Duodenal mucosa (tissue), 2 donors: Measurements from ENCODE around the gene XCR1.

Experiments
- H3K27ac ChIP-seq: one replicate; pipeline ENCODE4 v1.7.0; 2013; ENCODE audit warnings: low read depth, low read length
- H3K27me3 ChIP-seq, 2 donors: one replicate each; pipeline ENCODE4 v1.7.0; 2013; ENCODE audit warnings: low read length in 2 of 2, control low read depth in 1 of 2; ENCODE audit not compliant: insufficient read depth in 2 of 2, control insufficient read depth in 1 of 2
- H3K36me3 ChIP-seq, 2 donors: one replicate each; pipeline ENCODE4 v1.7.0; 2013; ENCODE audit warnings: low read length in 2 of 2, control low read depth in 1 of 2; ENCODE audit not compliant: insufficient read depth in 2 of 2, control insufficient read depth in 1 of 2
- H3K4me1 ChIP-seq, 2 donors: one replicate each; pipeline ENCODE4 v1.7.0; 2013; ENCODE audit warnings: low read length in 2 of 2, control low read depth in 1 of 2; ENCODE audit not compliant: insufficient read depth in 2 of 2, control insufficient read depth in 1 of 2
- H3K4me3 ChIP-seq, 2 donors: one replicate each; pipeline ENCODE4 v1.7.0; 2013; ENCODE audit warnings: low read length in 2 of 2, low read depth in 1 of 2
- H3K9ac ChIP-seq, 2 donors: one replicate each; pipeline ENCODE4 v1.7.0; 2013; ENCODE audit warnings: low read length in 2 of 2, low read depth in 1 of 2
- H3K9me3 ChIP-seq, 2 donors: one replicate each; pipeline ENCODE4 v1.7.0; 2013; ENCODE audit warnings: low read length in 2 of 2, control low read depth in 1 of 2; ENCODE audit not compliant: control insufficient read depth in 1 of 2

XCR1 gene

GRCh38 chr3:45978006-45978761 lies 49.1 kb downstream of the XCR1 start:
- H3K9me3 ChIP-seq: no peaks in the 10 kb centered on the region
- no peak overlapping the region for H3K27ac ChIP-seq
- no peak overlapping the region for H3K9ac ChIP-seq
- peaks cover 44 to 63% of the 10 kb centered on the region in 2 donors for H3K36me3 ChIP-seq
- H3K4me3 ChIP-seq: no peak overlapping the region
- no peaks in the 10 kb centered on the region for H3K27me3 ChIP-seq
- peaks cover 24 to 46% of the 10 kb centered on the region in 2 donors for H3K4me1 ChIP-seq

GRCh38 chr3:45976191-45977091 lies 50.8 kb downstream of the XCR1 start:
- Histone ChIP-seq H3K4me3 (no peak overlapping the region), H3K36me3 (peaks cover 31 to 50% of the 10 kb centered on the region in 2 donors), H3K9me3 (no peaks in the 10 kb centered on the region), H3K27me3 (no peaks in the 10 kb centered on the region), H3K4me1 (peaks cover 24 to 46% of the 10 kb centered on the region in 2 donors), H3K27ac (no peak overlapping the region), H3K9ac (no peak overlapping the region)

- Histone ChIP-seq H3K27me3 (no peaks in the 10 kb centered on the region), H3K9ac (no peak overlapping the region), H3K4me3 (no peak overlapping the region), H3K9me3 (no peaks in the 10 kb centered on the region), H3K27ac (no peak overlapping the region), H3K4me1 (peaks cover 24 to 38% of the 10 kb centered on the region in 2 donors), H3K36me3 (peaks cover 24 to 42% of the 10 kb centered on the region in 2 donors)
Observed at GRCh38 chr3:45975686-45976085, 51.6 kb downstream of the XCR1 start.

GRCh38 chr3:45974686-45975085 lies 52.6 kb downstream of the XCR1 start:
- no peak overlapping the region for H3K27ac ChIP-seq
- no peak overlapping the region for H3K4me3 ChIP-seq
- H3K4me1 ChIP-seq: peaks cover 22 to 31% of the 10 kb centered on the region in 2 donors
- H3K9me3 ChIP-seq: no peaks in the 10 kb centered on the region
- no peak overlapping the region for H3K9ac ChIP-seq
- peaks cover 33 to 40% of the 10 kb centered on the region in 2 donors for H3K36me3 ChIP-seq
- H3K27me3 ChIP-seq: no peaks in the 10 kb centered on the region

GRCh38 chr3:45972534-45973402 lies 54.5 kb downstream of the XCR1 start:
- Histone ChIP-seq H3K9me3 (no peaks in the 10 kb centered on the region), H3K36me3 (peaks cover 39 to 47% of the 10 kb centered on the region in 2 donors), H3K4me3 (no peak overlapping the region), H3K27ac (no peak overlapping the region), H3K9ac (no peak overlapping the region), H3K27me3 (no peaks in the 10 kb centered on the region), H3K4me1 (peaks cover 11 to 18% of the 10 kb centered on the region in 2 donors)

- no peaks in the 10 kb centered on the region for H3K9me3 ChIP-seq
- no peaks in the 10 kb centered on the region for H3K27me3 ChIP-seq
- no peak overlapping the region for H3K27ac ChIP-seq
- no peak overlapping the region for H3K4me3 ChIP-seq
- H3K4me1 ChIP-seq: peaks cover 4 to 5% of the 10 kb centered on the region in 2 donors
- no peak overlapping the region for H3K9ac ChIP-seq
- peaks cover 49 to 57% of the 10 kb centered on the region in 2 donors for H3K36me3 ChIP-seq
Observed at GRCh38 chr3:45969953-45970352, 57.3 kb downstream of the XCR1 start.

- Histone ChIP-seq H3K4me1 (peaks cover 4 to 5% of the 10 kb centered on the region in 2 donors), H3K27ac (no peak overlapping the region), H3K36me3 (peaks cover 52 to 60% of the 10 kb centered on the region in 2 donors), H3K9me3 (no peaks in the 10 kb centered on the region), H3K27me3 (no peaks in the 10 kb centered on the region), H3K9ac (no peak overlapping the region), H3K4me3 (no peak overlapping the region)
Observed at GRCh38 chr3:45969116-45969515, 58.2 kb downstream of the XCR1 start.

- H3K9ac ChIP-seq: no peak overlapping the region
- no peak overlapping the region for H3K4me3 ChIP-seq
- no peaks in the 10 kb centered on the region for H3K9me3 ChIP-seq
- H3K27ac ChIP-seq: no peak overlapping the region
- peaks cover 4 to 5% of the 10 kb centered on the region in 2 donors for H3K4me1 ChIP-seq
- peaks cover 54 to 64% of the 10 kb centered on the region in 2 donors for H3K36me3 ChIP-seq
- H3K27me3 ChIP-seq: no peaks in the 10 kb centered on the region
Observed at GRCh38 chr3:45968706-45969105, 58.6 kb downstream of the XCR1 start.

GRCh38 chr3:45968149-45968548 lies 59.1 kb downstream of the XCR1 start:
- Histone ChIP-seq H3K36me3 (peaks cover 59 to 69% of the 10 kb centered on the region in 2 donors), H3K27ac (no peak overlapping the region), H3K4me3 (no peak overlapping the region), H3K9ac (no peak overlapping the region), H3K4me1 (peaks cover 4 to 5% of the 10 kb centered on the region in 2 donors), H3K27me3 (no peaks in the 10 kb centered on the region), H3K9me3 (no peaks in the 10 kb centered on the region)
